NCI-H1417 (cell line): ENCODE measurements around the gene ZFPL1.

ENCODE experiments used
- DNase-seq, 3 experiments: peaks; one replicate each; lab custom pipeline; 2025; lab: John Stamatoyannopoulos, UW

ZFPL1 gene

GRCh38 chr11:65090628-65091027, 6.6 kb downstream of the ZFPL1 start:
- DNase-seq = no peak

- DNase-seq = no peak
Observed at GRCh38 chr11:65095427-65095826, 11.4 kb downstream of the ZFPL1 start.

GRCh38 chr11:65095974-65096806, 12.2 kb downstream of the ZFPL1 start, which contains the start of gene VPS51:
VPS51 (plus strand) TSS chr11:65096214; CDS start chr11:65096251, 37 bp downstream.
- DNase-seq = peak; percentile 90 to 98 (median 96)

GRCh38 chr11:65096926-65097325, 12.9 kb downstream of the ZFPL1 start:
- DNase-seq = no peak

- DNase-seq = no peak
Observed at GRCh38 chr11:65100674-65101350, 16.8 kb downstream of the ZFPL1 start.

- no peak for DNase-seq
Observed at GRCh38 chr11:65102142-65103095, 18.4 kb downstream of the ZFPL1 start.

GRCh38 chr11:65103476-65103875, 19.5 kb downstream of the ZFPL1 start:
- DNase-seq = no peak

- no peak for DNase-seq
Observed at GRCh38 chr11:65104628-65105027, 20.6 kb downstream of the ZFPL1 start.

GRCh38 chr11:65107078-65107477, 23.1 kb downstream of the ZFPL1 start:
- DNase-seq = no peak

GRCh38 chr11:65107751-65108468, 23.9 kb downstream of the ZFPL1 start:
- DNase-seq = no peak

GRCh38 chr11:65108469-65109123, 24.6 kb downstream of the ZFPL1 start:
- no peak for DNase-seq

- DNase-seq = no peak
Observed at GRCh38 chr11:65109231-65110198, 25.5 kb downstream of the ZFPL1 start.

GRCh38 chr11:65110354-65110861, 26.4 kb downstream of the ZFPL1 start:
- DNase-seq = peak; percentile 81 to 88 (median 84)

GRCh38 chr11:65111159-65111743, 27.2 kb downstream of the ZFPL1 start:
- no peak for DNase-seq

- DNase-seq = peak; percentile 98 to 99 (median 99)
Observed at GRCh38 chr11:65111744-65112545, 27.9 kb downstream of the ZFPL1 start, which contains the start of gene TM7SF2. TM7SF2 (plus strand) TSS chr11:65111872; CDS start chr11:65112016, 144 bp downstream.

- DNase-seq = peak; percentile 63 to 72 (median 70)
Observed at GRCh38 chr11:65112546-65113360, 28.7 kb downstream of the ZFPL1 start.

GRCh38 chr11:65113361-65113756, 29.3 kb downstream of the ZFPL1 start:
- no peak for DNase-seq
